Keratinocyte (primary cell): ENCODE measurements around the gene LACTB. TPM values are rescaled to one million over a fixed set of nuclear protein-coding genes. Genes with fewer than 3 reads are reported as not detected.

Experiments
- DNase-seq: peaks from one replicate; pipeline ENCODE4 v3.0.0-alpha.2; 2011; ENCODE audit warnings: low read depth, missing footprints, low spot score
- FAIRE-seq: peaks from 2 replicates; lab custom pipeline; 2011; peaks lifted over from hg19 to GRCh38; lab: Jason Lieb, UNC
- H2AFZ ChIP-seq: 2 replicates; pipeline ENCODE4 v1.6.0; 2012; ENCODE audit warnings: low read length, control low read depth, inconsistent platforms; ENCODE audit not compliant: control insufficient read depth
- H3K27ac ChIP-seq: 2 replicates; pipeline ENCODE4 v1.5.1; 2011; ENCODE audit warnings: low read length; ENCODE audit not compliant: control insufficient read depth, insufficient read depth
- H3K27me3 ChIP-seq: 3 replicates; pipeline ENCODE4 v1.6.0; 2011; ENCODE audit warnings: low read length; ENCODE audit not compliant: control insufficient read depth, insufficient read depth; ENCODE audit errors: extremely low read depth
- H3K36me3 ChIP-seq, 2 experiments: 2 replicates in 1 of 2; 3 replicates in 1 of 2; pipeline ENCODE4 v1.5.1; 2011; ENCODE audit warnings: low read length in 2 of 2, mild to moderate bottlenecking in 1 of 2; ENCODE audit not compliant: control insufficient read depth in 2 of 2, insufficient read depth in 2 of 2; ENCODE audit errors: extremely low read depth in 1 of 2
- H3K4me1 ChIP-seq: 3 replicates; pipeline ENCODE4 v1.5.1; 2011; ENCODE audit warnings: low read length; ENCODE audit not compliant: control insufficient read depth, insufficient read depth; ENCODE audit errors: extremely low read depth
- H3K4me2 ChIP-seq: 3 replicates; pipeline ENCODE4 v1.6.0; 2011; ENCODE audit warnings: low read depth, low read length; ENCODE audit not compliant: control insufficient read depth, insufficient read depth; ENCODE audit errors: extremely low read depth
- H3K4me3 ChIP-seq, 3 experiments: fragments of 200-600 bp in 1 of 3; sonication (generic) in 1 of 3; 2 replicates in 2 of 3; 3 replicates in 1 of 3; pipeline ENCODE4 v1.5.1; 2011 to 2016; ENCODE audit warnings: low read length in 3 of 3, mild to moderate bottlenecking in 3 of 3, control low read depth in 2 of 3, inconsistent platforms in 1 of 3, low read depth in 1 of 3, mixed read lengths in 1 of 3, mixed run types in 1 of 3, moderate library complexity in 1 of 3; ENCODE audit not compliant: control insufficient read depth in 2 of 3, insufficient read depth in 2 of 3; ENCODE audit errors: extremely low read depth in 1 of 3
- H3K79me2 ChIP-seq: 2 replicates; pipeline ENCODE4 v1.6.0; 2012; ENCODE audit warnings: low read length; ENCODE audit not compliant: control insufficient read depth, insufficient read depth
- H3K9ac ChIP-seq: 3 replicates; pipeline ENCODE4 v1.6.0; 2011; ENCODE audit warnings: low read length; ENCODE audit not compliant: control insufficient read depth, insufficient read depth; ENCODE audit errors: extremely low read depth
- H3K9me1 ChIP-seq: 3 replicates; pipeline ENCODE4 v1.6.0; 2011; ENCODE audit warnings: low read length; ENCODE audit not compliant: control insufficient read depth, insufficient read depth; ENCODE audit errors: extremely low read depth
- H3K9me3 ChIP-seq: 2 replicates; pipeline ENCODE4 v1.5.1; 2012; ENCODE audit warnings: low read depth, low read length; ENCODE audit not compliant: control insufficient read depth
- H4K20me1 ChIP-seq: 3 replicates; pipeline ENCODE4 v1.6.0; 2011; ENCODE audit warnings: low read length; ENCODE audit not compliant: control insufficient read depth, insufficient read depth; ENCODE audit errors: extremely low read depth
- EZH2 ChIP-seq: IDR thresholded peaks from one replicate; pipeline ENCODE4 v1.6.1; 2012; ENCODE audit warnings: inconsistent platforms, mild to moderate bottlenecking, low read length, moderate library complexity
- dilution Hi-C: fragments of 300-500 bp; cut with MboI; formaldehyde crosslinking; loops from one replicate; pipeline ENCODE4 v1.7.0; 2020; ENCODE audit warnings: low sequenced_read_pairs; ENCODE audit not compliant: extremely low pct_ligation_motif_present
- polyA plus RNA-seq, 5 experiments: library from polyadenylated mRNA; depleted of rRNA in 3 of 5; stranded (reverse) in 3 of 5; stranded (forward) in 1 of 5; unstranded in 1 of 5; fragments of >200 nt; gene quantifications; 1 replicate in 1 of 5; 2 replicates in 3 of 5; 3 replicates in 1 of 5; pipeline versions ENCODE4 v1.2.1 to v1.2.3, GENCODE V29; 2011 to 2012; ENCODE audit warnings: missing spikeins in 2 of 5, low read depth in 1 of 5, low replicate concordance in 1 of 5
- TF ChIP-seq, protein P1 (sequence below), 3 experiments: IDR thresholded peaks in 1 of 3; conservative IDR thresholded peaks in 1 of 3; optimal IDR thresholded peaks in 1 of 3; 2 replicates in 2 of 3; 3 replicates in 1 of 3; pipeline versions ENCODE3 to v1.5.1; 2011; ENCODE audit warnings: low read length in 3 of 3, mild to moderate bottlenecking in 3 of 3, moderate library complexity in 2 of 3, control low read depth in 1 of 3, inconsistent platforms in 1 of 3; ENCODE audit not compliant: insufficient read depth in 2 of 3; ENCODE audit errors: extremely low read depth in 1 of 3

Gene LACTB
- polyA plus RNA-seq, 1 donor (not counting 4 experiments of a cell fraction or from before 2014, with no cell fraction given): 27.4 TPM

DNA sequence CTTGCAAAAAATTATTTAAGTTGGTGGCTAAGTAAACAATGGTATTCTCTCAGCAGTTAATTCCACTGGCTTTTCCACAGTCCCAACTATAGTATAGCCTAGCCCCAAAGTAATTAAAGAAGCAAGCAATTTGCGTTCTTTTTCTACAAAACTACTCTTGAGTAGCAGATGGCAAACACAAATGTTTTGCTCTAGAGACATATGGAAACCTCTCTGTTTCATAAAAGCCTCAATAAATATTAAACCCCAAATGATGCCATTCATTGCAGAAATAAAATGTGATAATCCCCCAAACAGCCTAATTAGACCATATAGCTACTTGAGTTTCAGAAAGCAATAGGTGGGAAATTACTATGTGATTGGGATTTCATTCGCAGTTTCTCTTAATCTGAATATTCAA is 59.1 kb downstream of the LACTB start:
- dilution Hi-C loops: no loop called here
- H3K79me2 ChIP-seq: no peaks in the 10 kb centered on the region
- DNase-seq: no peak
- H3K4me3 ChIP-seq: no peak overlapping the region
- TF ChIP-seq, protein P1, sequence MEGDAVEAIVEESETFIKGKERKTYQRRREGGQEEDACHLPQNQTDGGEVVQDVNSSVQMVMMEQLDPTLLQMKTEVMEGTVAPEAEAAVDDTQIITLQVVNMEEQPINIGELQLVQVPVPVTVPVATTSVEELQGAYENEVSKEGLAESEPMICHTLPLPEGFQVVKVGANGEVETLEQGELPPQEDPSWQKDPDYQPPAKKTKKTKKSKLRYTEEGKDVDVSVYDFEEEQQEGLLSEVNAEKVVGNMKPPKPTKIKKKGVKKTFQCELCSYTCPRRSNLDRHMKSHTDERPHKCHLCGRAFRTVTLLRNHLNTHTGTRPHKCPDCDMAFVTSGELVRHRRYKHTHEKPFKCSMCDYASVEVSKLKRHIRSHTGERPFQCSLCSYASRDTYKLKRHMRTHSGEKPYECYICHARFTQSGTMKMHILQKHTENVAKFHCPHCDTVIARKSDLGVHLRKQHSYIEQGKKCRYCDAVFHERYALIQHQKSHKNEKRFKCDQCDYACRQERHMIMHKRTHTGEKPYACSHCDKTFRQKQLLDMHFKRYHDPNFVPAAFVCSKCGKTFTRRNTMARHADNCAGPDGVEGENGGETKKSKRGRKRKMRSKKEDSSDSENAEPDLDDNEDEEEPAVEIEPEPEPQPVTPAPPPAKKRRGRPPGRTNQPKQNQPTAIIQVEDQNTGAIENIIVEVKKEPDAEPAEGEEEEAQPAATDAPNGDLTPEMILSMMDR (optimal IDR thresholded peaks at IDR 0.05 in 1 of 3, IDR thresholded peaks at IDR 0.05 in 1 of 3, conservative IDR thresholded peaks at IDR 0.05 in 1 of 3; ENCODE audit: extremely low read depth in 1 of 3, insufficient read depth in 2 of 3, low read length in 3 of 3): no peak
- no peak for TF ChIP-seq EZH2
- peaks cover 29% of the 10 kb centered on the region for H3K4me1 ChIP-seq
- H2AFZ ChIP-seq: no peak overlapping the region
- no peaks in the 10 kb centered on the region for H3K36me3 ChIP-seq
- no peaks in the 10 kb centered on the region for H3K27me3 ChIP-seq
- no peak overlapping the region for H3K27ac ChIP-seq
- FAIRE-seq: no peak
- H4K20me1 ChIP-seq: no peaks in the 10 kb centered on the region
- no peaks in the 10 kb centered on the region for H3K9me3 ChIP-seq
- H3K4me2 ChIP-seq: no peak overlapping the region
- no peak overlapping the region for H3K9ac ChIP-seq
- H3K9me1 ChIP-seq: no peaks in the 10 kb centered on the region

DNA sequence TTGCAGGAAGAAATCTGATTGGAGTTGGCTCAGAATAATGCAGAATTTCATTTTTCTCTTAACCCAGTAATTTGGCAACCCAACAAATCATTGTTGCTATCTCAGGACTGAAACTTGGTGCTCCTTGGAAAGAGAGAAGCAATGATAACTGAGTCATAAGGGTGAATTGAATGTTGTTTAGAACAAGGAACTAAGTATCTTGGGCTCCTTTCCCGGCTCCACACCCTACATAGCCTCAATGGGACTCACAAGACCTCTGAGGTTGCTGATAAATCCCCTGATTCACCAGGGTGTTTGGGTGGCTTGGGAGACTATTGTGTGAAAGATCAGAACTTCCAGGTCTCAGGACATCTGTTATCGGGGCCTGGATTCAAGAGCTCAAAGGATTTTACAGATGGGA is 60.0 kb downstream of the LACTB start:
- no peak overlapping the region for H3K4me3 ChIP-seq
- no peaks in the 10 kb centered on the region for H3K36me3 ChIP-seq
- no peak for TF ChIP-seq EZH2
- TF ChIP-seq, protein P1 (optimal IDR thresholded peaks at IDR 0.05 in 1 of 3, IDR thresholded peaks at IDR 0.05 in 1 of 3, conservative IDR thresholded peaks at IDR 0.05 in 1 of 3; ENCODE audit: extremely low read depth in 1 of 3, insufficient read depth in 2 of 3, low read length in 3 of 3): no peak
- no peaks in the 10 kb centered on the region for H3K27me3 ChIP-seq
- H4K20me1 ChIP-seq: no peaks in the 10 kb centered on the region
- H3K9me1 ChIP-seq: no peaks in the 10 kb centered on the region
- H2AFZ ChIP-seq: no peak overlapping the region
- no peak overlapping the region for H3K4me2 ChIP-seq
- H3K27ac ChIP-seq: no peak overlapping the region
- FAIRE-seq (no peak), DNase-seq (no peak)
- no peaks in the 10 kb centered on the region for H3K9me3 ChIP-seq
- H3K9ac ChIP-seq: no peak overlapping the region
- H3K79me2 ChIP-seq: no peaks in the 10 kb centered on the region
- H3K4me1 ChIP-seq: peaks cover 30% of the 10 kb centered on the region
- dilution Hi-C loops: no loop called here
